Prostate gland (tissue), 2 donors: ENCODE measurements around the gene ROBO2. TPM values are rescaled to one million over a fixed set of nuclear protein-coding genes. Genes with fewer than 3 reads are reported as not detected.

Source experiments
- DNase-seq: peaks from one replicate; pipeline ENCODE4 v3.0.0-alpha.2; 2019; ENCODE audit warnings: low spot score
- H3K27ac ChIP-seq, 2 donors: fragments of 200-600 bp; sonication (generic); 2 replicates each; pipeline ENCODE4 v1.5.1; 2017 to 2019
- H3K27me3 ChIP-seq: fragments of 200-600 bp; sonication (generic); replicated peaks from 2 replicates; pipeline ENCODE4 v1.5.1; 2019; ENCODE audit not compliant: insufficient read depth
- H3K36me3 ChIP-seq, 2 donors: fragments of 200-600 bp; sonication (generic); 1 replicate in 1 of 2; 2 replicates in 1 of 2; pipeline versions ENCODE4 v1.5.1 to v1.8.1; 2017 to 2019
- H3K4me1 ChIP-seq: fragments of 200-600 bp; sonication (generic); replicated peaks from 2 replicates; pipeline ENCODE4 v1.5.1; 2019
- H3K4me3 ChIP-seq, 2 donors: fragments of 200-600 bp; sonication (generic); 2 replicates each; pipeline ENCODE4 v1.5.1; 2017 to 2019
- H3K9me3 ChIP-seq: fragments of 200-600 bp; sonication (generic); 2 replicates; pipeline ENCODE4 v1.5.1; 2017
- CTCF ChIP-seq, 4 experiments: fragments of 200-600 bp in 2 of 4; fragments of 450-650 bp in 2 of 4; sonication (generic) in 2 of 4; IDR thresholded peaks; 1 replicate in 3 of 4; 2 replicates in 1 of 4; pipeline ENCODE4 v1.5.1; 2016 to 2019; ENCODE audit warnings: antibody characterized with exemption in 4 of 4, mild to moderate bottlenecking in 2 of 4, moderate library complexity in 2 of 4
- POLR2A ChIP-seq: fragments of 450-650 bp; IDR thresholded peaks from one replicate; pipeline ENCODE4 v1.6.1; 2016; ENCODE audit warnings: antibody characterized with exemption, mild to moderate bottlenecking
- POLR2AphosphoS5 ChIP-seq: sonication (generic); formaldehyde crosslinking; IDR thresholded peaks from one replicate; pipeline ENCODE4 v1.6.1; 2017; ENCODE audit warnings: antibody characterized with exemption
- WGBS: methylation state at CpG from one replicate; pipeline ENCODE4 v1.1.5; 2018; 5-methylcytosine and 5-hydroxymethylcytosine counted together
- intact Hi-C: fragments of 100-400 bp; cut with DNase I; formaldehyde crosslinking; loops from one replicate; pipeline ENCODE4 v1.14.2; 2022
- total RNA-seq, 2 donors: library from RNA; depleted of rRNA; stranded (reverse); fragments of >200 nt; gene quantifications; one replicate each; pipeline ENCODE4 v1.1.0, GENCODE V29; 2016

ROBO2 gene
- total RNA-seq, 2 donors from 2014 or later = 3.6 to 18.2 TPM

GRCh38 chr3:77146004-77146403, 106.1 kb downstream of the ROBO2 start:
- DNase-seq = no peak
- TF ChIP-seq POLR2AphosphoS5 (no peak), CTCF (IDR thresholded peaks at IDR 0.05) (no peak), POLR2A (no peak)

GRCh38 chr3:77147836-77148578, 108.1 kb downstream of the ROBO2 start:
- Histone ChIP-seq H3K4me3 (no peak overlapping the region), H3K36me3 (no peaks in the 10 kb centered on the region), H3K4me1 (no peaks in the 10 kb centered on the region), H3K27me3 (no peaks in the 10 kb centered on the region), H3K9me3 (no peaks in the 10 kb centered on the region), H3K27ac (no peak overlapping the region)
- DNase-seq = no peak
- 56% methylated on average over 8 of the region's 8 CpGs for WGBS
- intact Hi-C loops = no loop called here
- TF ChIP-seq CTCF (IDR thresholded peaks at IDR 0.05) = no peak
- TF ChIP-seq POLR2A = no peak
- no peak for TF ChIP-seq POLR2AphosphoS5

More at GRCh38 chr3:77146004-77146403, 106.1 kb downstream of the ROBO2 start:
- Histone ChIP-seq H3K36me3 (no peaks in the 10 kb centered on the region), H3K4me3 (no peak overlapping the region), H3K27me3 (no peaks in the 10 kb centered on the region), H3K9me3 (no peaks in the 10 kb centered on the region), H3K4me1 (no peaks in the 10 kb centered on the region), H3K27ac (no peak overlapping the region)
- WGBS = 74% methylated on average over 7 of the region's 7 CpGs
- intact Hi-C loops = no loop called here

- Histone ChIP-seq H3K27ac (no peak overlapping the region), H3K36me3 (no peaks in the 10 kb centered on the region), H3K4me1 (no peaks in the 10 kb centered on the region), H3K9me3 (no peaks in the 10 kb centered on the region), H3K4me3 (no peak overlapping the region), H3K27me3 (no peaks in the 10 kb centered on the region)
- intact Hi-C loops = no loop called here
- no peak for DNase-seq
- TF ChIP-seq POLR2A (no peak), CTCF (IDR thresholded peaks at IDR 0.05) (no peak), POLR2AphosphoS5 (no peak)
- whole genome bisulfite sequencing = 94% methylated on average over 2 of the region's 2 CpGs
Observed at GRCh38 chr3:77149382-77149781, 109.5 kb downstream of the ROBO2 start.

GRCh38 chr3:77150028-77150427, 110.1 kb downstream of the ROBO2 start:
- TF ChIP-seq POLR2A (no peak), CTCF (IDR thresholded peaks at IDR 0.05) (no peak), POLR2AphosphoS5 (no peak)
- no peaks in the 10 kb centered on the region for H3K4me1 ChIP-seq
- no peak overlapping the region for H3K27ac ChIP-seq
- H3K9me3 ChIP-seq = no peaks in the 10 kb centered on the region
- H3K36me3 ChIP-seq = no peaks in the 10 kb centered on the region
- H3K4me3 ChIP-seq = no peak overlapping the region
- no peak for DNase-seq
- WGBS = 91% methylated on average over 7 of the region's 7 CpGs
- H3K27me3 ChIP-seq = no peaks in the 10 kb centered on the region
- intact Hi-C loops = no loop called here

- DNase-seq = no peak
- no peak overlapping the region for H3K4me3 ChIP-seq
- H3K36me3 ChIP-seq = no peaks in the 10 kb centered on the region
- no peaks in the 10 kb centered on the region for H3K9me3 ChIP-seq
- H3K27me3 ChIP-seq = no peaks in the 10 kb centered on the region
- intact Hi-C loops = no loop called here
- H3K4me1 ChIP-seq = no peaks in the 10 kb centered on the region
- H3K27ac ChIP-seq = no peak overlapping the region
- no peak for TF ChIP-seq POLR2AphosphoS5
- TF ChIP-seq CTCF (IDR thresholded peaks at IDR 0.05) = no peak
- no peak for TF ChIP-seq POLR2A
Observed at GRCh38 chr3:77150759-77151158, 110.9 kb downstream of the ROBO2 start.
